ENCODE measurements around the gene KLF3. TPM values are rescaled to one million over a fixed set of nuclear protein-coding genes. Genes with fewer than 3 reads are reported as not detected.

Gene KLF3
- total and polyA plus RNA-seq, 2 of the 8 experiments (the other 6 are each of a cell fraction or from before 2014, with no cell fraction given) = 8.0 to 14.9 TPM

DNA sequence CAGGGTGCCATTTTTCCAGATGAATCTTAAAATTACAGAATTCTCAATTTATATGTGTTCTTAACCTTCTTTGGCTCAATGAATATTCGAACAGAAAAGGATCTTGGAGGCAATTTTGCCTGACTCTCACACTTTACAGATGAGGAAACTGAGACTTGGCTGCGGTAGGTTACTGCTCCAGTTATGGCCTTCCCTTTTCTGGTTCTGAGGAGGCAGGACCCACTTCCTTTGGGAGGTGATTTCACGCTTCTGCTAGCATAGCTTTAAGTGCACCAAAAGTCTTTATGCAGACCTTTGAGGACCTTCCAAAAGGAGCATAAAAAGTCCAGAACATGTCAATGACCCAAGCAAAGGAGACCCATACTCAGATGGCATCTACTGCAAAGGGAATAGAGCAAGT, 44.7 kb upstream of the KLF3 start:
- H3K36me3 ChIP-seq (ENCODE audit: control insufficient read depth in 2 of 4, insufficient read depth in 4 of 4, low read length in 3 of 4) = no peaks in the 10 kb centered on the region
- H4K8ac ChIP-seq (ENCODE audit: extremely low read depth, insufficient read depth, low read length) = no peak overlapping the region
- no peak overlapping the region for H2BK20ac ChIP-seq (ENCODE audit: low read length)
- no peak overlapping the region for H3K56ac ChIP-seq (replicated peaks; ENCODE audit: insufficient read length, low read depth, low read length)
- no peak overlapping the region for H2AFZ ChIP-seq (ENCODE audit: low read length)
- no peaks in the 10 kb centered on the region; the same call in 1 of the 2 replicates for H3K23me2 ChIP-seq (ENCODE audit: low read depth, low read length)
- H3K9ac ChIP-seq (replicated peaks in 1 of 4; ENCODE audit: extremely low read depth in 1 of 4, low read depth in 3 of 4, low read length in 3 of 4) = no peak overlapping the region
- no peaks in the 10 kb centered on the region for H4K20me1 ChIP-seq (replicated peaks in 1 of 2; ENCODE audit: control insufficient read depth in 1 of 2, insufficient read depth in 2 of 2, low read length in 2 of 2)
- no peak overlapping the region for H3K23ac ChIP-seq (ENCODE audit: insufficient read length)
- no peak overlapping the region for H3K4me2 ChIP-seq (ENCODE audit: insufficient read depth in 1 of 2, low read depth in 2 of 2, low read length in 2 of 2)
- CTCF ChIA-PET (ENCODE audit: partially characterized antibody) = interaction anchor here (0.6 kb wide), 2 partner anchors 429 to 489 kb away, joined by 3 read pairs; no protein-coding TSS in a partner anchor
- peak in 1 of 2 experiments; percentile 6 for DNase-seq (ENCODE audit: low read depth in 1 of 2, low spot score in 2 of 2)
- no peak overlapping the region for H2BK5ac ChIP-seq (ENCODE audit: low read depth, low read length)
- no peak overlapping the region for H4K5ac ChIP-seq (ENCODE audit: insufficient read length, low read depth, low read length)
- no peak overlapping the region for H3K18ac ChIP-seq (ENCODE audit: extremely low read depth, low read length)
- H4K91ac ChIP-seq (replicated peaks; ENCODE audit: insufficient read length, low read length) = no peak overlapping the region
- no peak overlapping the region for H3K4me3 ChIP-seq (ENCODE audit: extremely low read depth in 1 of 4, insufficient read depth in 2 of 4, low read depth in 3 of 4, low read length in 4 of 4)
- POLR2A ChIA-PET (ENCODE audit: partially characterized antibody) = no interaction called here
- H3K9me3 ChIP-seq (ENCODE audit: insufficient read depth in 2 of 2, low read depth in 1 of 2, low read length in 1 of 2) = no peaks in the 10 kb centered on the region
- WGBS, 2 experiments (ENCODE audit: extremely low coverage in 1 of 2, insufficient coverage in 1 of 2, insufficient read length in 1 of 2, insufficient replicate concordance in 2 of 2, low coverage in 1 of 2, low lambda C conversion rate in 2 of 2, missing lambda C conversion rate in 1 of 2) = 90% methylated on average over 3 of the region's 3 CpGs; no CpG with 5 or more reads in 1 of the 2 experiments
- no peak overlapping the region for H2AK5ac ChIP-seq (ENCODE audit: low read depth, low read length)
- H2BK15ac ChIP-seq (ENCODE audit: low read length) = no peak overlapping the region
- H3K27ac ChIP-seq (ENCODE audit: low read depth, low read length) = no peak overlapping the region
- no peaks in the 10 kb centered on the region for H3K79me2 ChIP-seq (ENCODE audit: control insufficient read depth in 1 of 2, insufficient read depth in 2 of 2, low read length in 2 of 2)
- no peaks in the 10 kb centered on the region for H3K79me1 ChIP-seq (ENCODE audit: low read depth, low read length)
- FAIRE-seq = no peak
- H3K14ac ChIP-seq (ENCODE audit: insufficient read length) = no peak overlapping the region
- H2BK120ac ChIP-seq (replicated peaks; ENCODE audit: low read depth, low read length) = no peak overlapping the region
- no peak overlapping the region for H3K4ac ChIP-seq (replicated peaks; ENCODE audit: insufficient read length, low read depth, low read length)
- H3K4me1 ChIP-seq (replicated peaks in 1 of 4; ENCODE audit: control insufficient read depth in 3 of 4, insufficient read depth in 4 of 4, low read length in 3 of 4) = no peaks in the 10 kb centered on the region
- H2BK12ac ChIP-seq (ENCODE audit: low read depth, low read length) = no peak overlapping the region; the same call in 1 of the 2 replicates
- H3K27me3 ChIP-seq (replicated peaks in 1 of 4; ENCODE audit: control insufficient read depth in 3 of 4, extremely low read depth in 1 of 4, insufficient read depth in 3 of 4, low read length in 3 of 4) = no peaks in the 10 kb centered on the region
- TF ChIP-seq SAP30 (IDR thresholded peaks at IDR 0.05; ENCODE audit: insufficient read depth, insufficient replicate concordance, low read length) (no peak), RXRA (IDR thresholded peaks at IDR 0.05; ENCODE audit: insufficient read depth, low read depth, low read length) (no peak), TCF12 (IDR thresholded peaks at IDR 0.05; ENCODE audit: low read depth, low read length) (no peak), KDM1A (IDR thresholded peaks at IDR 0.05; ENCODE audit: borderline replicate concordance, low read length) (no peak), TAF1 (IDR thresholded peaks at IDR 0.05; ENCODE audit: low read depth, low read length) (no peak), EZH2 (IDR thresholded peaks at IDR 0.05; ENCODE audit: low read depth, low read length, severe bottlenecking) (no peak), RBBP5 (IDR thresholded peaks at IDR 0.05; ENCODE audit: borderline replicate concordance, low read depth, low read length) (no peak), POU5F1 (IDR thresholded peaks at IDR 0.05; ENCODE audit: low read depth, low read length) (no peak), KDM5A (IDR thresholded peaks at IDR 0.05; ENCODE audit: low read length) (no peak), SP2 (IDR thresholded peaks at IDR 0.05; ENCODE audit: low read length) (no peak)
- TF ChIP-seq, protein P1, sequence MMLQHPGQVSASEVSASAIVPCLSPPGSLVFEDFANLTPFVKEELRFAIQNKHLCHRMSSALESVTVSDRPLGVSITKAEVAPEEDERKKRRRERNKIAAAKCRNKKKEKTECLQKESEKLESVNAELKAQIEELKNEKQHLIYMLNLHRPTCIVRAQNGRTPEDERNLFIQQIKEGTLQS (IDR thresholded peaks at IDR 0.05; ENCODE audit: insufficient read depth, low read depth, low read length) = no peak
